DND-41 (cell line): Measurements from ENCODE around the gene CGB2.
"Not testable (repeated sequence)": the region's sequence is repeated elsewhere in the genome, so short reads cannot be mapped to it uniquely, and the experiment has no call there.

Experiments
- ATAC-seq: fragments of 200-7000 bp; cut with Tn5 transposase; 3 replicates; pipeline ENCODE4 v1.9.1; 2021; ENCODE audit warnings: low read depth; ENCODE audit not compliant: insufficient read depth
- DNase-seq: peaks from one replicate; pipeline ENCODE4 v3.0.0-alpha.2; 2020
- H2AFZ ChIP-seq: 2 replicates; pipeline ENCODE4 v1.6.0; 2012; ENCODE audit warnings: low read depth, low read length
- H3K27ac ChIP-seq: 2 replicates; pipeline ENCODE4 v1.5.1; 2012; ENCODE audit warnings: low read length, inconsistent platforms
- H3K27me3 ChIP-seq: fragments of 200-600 bp; sonication (generic); 2 replicates; pipeline ENCODE4 v1.6.0; 2012; ENCODE audit warnings: low read length, mild to moderate bottlenecking, inconsistent platforms; ENCODE audit not compliant: insufficient read depth, poor library complexity
- H3K36me3 ChIP-seq: 2 replicates; pipeline ENCODE4 v1.5.1; 2012; ENCODE audit warnings: low read length, inconsistent platforms; ENCODE audit not compliant: insufficient read depth
- H3K4me1 ChIP-seq: 2 replicates; pipeline ENCODE4 v1.5.1; 2012; ENCODE audit warnings: mild to moderate bottlenecking, low read length; ENCODE audit not compliant: insufficient read depth
- H3K4me2 ChIP-seq: 2 replicates; pipeline ENCODE4 v1.6.0; 2012; ENCODE audit warnings: mild to moderate bottlenecking, moderate library complexity, low read length, inconsistent platforms; ENCODE audit not compliant: insufficient read depth
- H3K4me3 ChIP-seq, 2 experiments: fragments of 200-600 bp in 1 of 2; shearing (Covaris generic) in 1 of 2; 2 replicates each; pipeline ENCODE4 v1.5.1; 2012 to 2016; ENCODE audit warnings: inconsistent platforms in 2 of 2, low read length in 2 of 2, mild to moderate bottlenecking in 2 of 2, low read depth in 1 of 2, moderate library complexity in 1 of 2
- H3K79me2 ChIP-seq: 2 replicates; pipeline ENCODE4 v1.6.0; 2012; ENCODE audit warnings: low read length, inconsistent platforms; ENCODE audit not compliant: insufficient read depth
- H3K9ac ChIP-seq: 2 replicates; pipeline ENCODE4 v1.6.0; 2012; ENCODE audit warnings: low read depth, mild to moderate bottlenecking, inconsistent platforms, low read length, moderate library complexity
- H3K9me3 ChIP-seq: 2 replicates; pipeline ENCODE4 v1.5.1; 2012; ENCODE audit warnings: low read length, moderate library complexity, mild to moderate bottlenecking, inconsistent platforms; ENCODE audit not compliant: insufficient read depth, severe bottlenecking
- H4K20me1 ChIP-seq: 2 replicates; pipeline ENCODE4 v1.6.0; 2012; ENCODE audit warnings: low read length; ENCODE audit not compliant: insufficient read depth
- CTCF ChIP-seq: IDR thresholded peaks from 2 replicates; pipeline ENCODE4 v1.5.1; 2012; ENCODE audit warnings: borderline replicate concordance, low read length, moderate library complexity, mild to moderate bottlenecking; ENCODE audit not compliant: poor library complexity, severe bottlenecking; ENCODE audit errors: extremely low read depth
- EZH2 ChIP-seq: IDR thresholded peaks from 3 replicates; pipeline ENCODE4 v1.6.1; 2012; ENCODE audit warnings: borderline replicate concordance, low read depth, mild to moderate bottlenecking, moderate library complexity, low read length, inconsistent platforms; ENCODE audit not compliant: severe bottlenecking

The CGB2 gene

GRCh38 chr19:49017666-49018351 is 13.9 kb upstream of the CGB2 start:
- H3K79me2 ChIP-seq: no peaks in the 10 kb centered on the region
- TF ChIP-seq CTCF (peak; percentile 32), EZH2 (no peak)
- no peak overlapping the region for H3K9ac ChIP-seq
- H4K20me1 ChIP-seq: peaks cover 4% of the 10 kb centered on the region; the same call in 1 of the 2 replicates
- H3K4me1 ChIP-seq: peaks cover 3% of the 10 kb centered on the region; the same call in 1 of the 2 replicates
- no peak overlapping the region for H3K4me2 ChIP-seq
- ATAC-seq (peak; percentile 69), DNase-seq (peak; percentile 53)
- no peak overlapping the region for H3K4me3 ChIP-seq
- no peak overlapping the region for H3K27ac ChIP-seq
- peaks cover 3% of the 10 kb centered on the region for H3K27me3 ChIP-seq
- peaks cover 36% of the 10 kb centered on the region for H3K36me3 ChIP-seq
- H3K9me3 ChIP-seq: no peaks in the 10 kb centered on the region
- H2AFZ ChIP-seq: no peak overlapping the region

DNA sequence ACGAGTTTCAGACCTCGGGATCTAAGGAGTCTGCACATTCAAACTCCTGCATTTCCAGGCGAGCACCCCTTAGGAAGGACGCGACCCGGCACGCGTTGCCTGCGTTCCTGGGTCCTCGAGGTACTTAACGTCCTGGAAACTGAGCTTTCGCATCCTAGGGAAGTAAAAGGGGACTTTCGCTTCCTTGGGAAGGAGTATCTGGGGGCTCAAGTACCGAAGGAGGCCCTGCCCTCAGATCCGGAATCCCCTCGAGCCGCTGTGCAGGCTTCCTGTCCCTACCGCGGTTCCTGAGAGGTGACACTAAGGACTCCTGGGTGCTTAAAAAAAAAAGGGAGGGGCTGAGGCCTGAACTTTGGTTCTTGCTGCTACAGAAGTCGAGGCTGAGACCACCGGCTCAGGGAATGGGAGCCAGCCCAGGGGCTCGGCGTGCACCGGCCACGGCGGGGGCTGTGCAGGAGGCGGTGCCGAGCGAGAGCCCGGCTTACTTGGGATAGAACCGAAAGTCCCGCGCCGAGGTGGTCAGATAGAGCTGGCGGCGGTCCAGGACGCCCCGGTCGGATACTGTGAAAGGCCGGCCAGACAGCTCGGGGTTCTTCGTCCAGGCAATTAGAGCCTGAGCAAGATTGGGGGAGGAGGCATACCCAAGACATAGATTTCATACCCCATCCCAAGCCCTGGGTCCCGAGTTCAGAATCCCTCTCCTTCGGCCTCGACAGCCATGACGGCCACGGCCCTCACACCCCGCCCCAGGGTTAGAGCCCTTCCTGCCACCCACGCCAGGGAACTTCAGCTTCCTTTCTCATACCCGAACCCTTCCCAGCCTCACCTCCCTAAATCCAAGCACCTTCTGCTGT is 13.1 kb upstream of the CGB2 start:
- ATAC-seq: peak; percentile 19; the same call in 1 of the 3 replicates
- H3K36me3 ChIP-seq: peaks cover 30% of the 10 kb centered on the region
- not testable (repeated sequence) for H3K4me2 ChIP-seq, H3K27ac ChIP-seq, H3K4me3 ChIP-seq, H3K27me3 ChIP-seq, H3K9ac ChIP-seq, H2AFZ ChIP-seq, DNase-seq, H3K9me3 ChIP-seq, H3K4me1 ChIP-seq, H3K79me2 ChIP-seq, H4K20me1 ChIP-seq

DNA sequence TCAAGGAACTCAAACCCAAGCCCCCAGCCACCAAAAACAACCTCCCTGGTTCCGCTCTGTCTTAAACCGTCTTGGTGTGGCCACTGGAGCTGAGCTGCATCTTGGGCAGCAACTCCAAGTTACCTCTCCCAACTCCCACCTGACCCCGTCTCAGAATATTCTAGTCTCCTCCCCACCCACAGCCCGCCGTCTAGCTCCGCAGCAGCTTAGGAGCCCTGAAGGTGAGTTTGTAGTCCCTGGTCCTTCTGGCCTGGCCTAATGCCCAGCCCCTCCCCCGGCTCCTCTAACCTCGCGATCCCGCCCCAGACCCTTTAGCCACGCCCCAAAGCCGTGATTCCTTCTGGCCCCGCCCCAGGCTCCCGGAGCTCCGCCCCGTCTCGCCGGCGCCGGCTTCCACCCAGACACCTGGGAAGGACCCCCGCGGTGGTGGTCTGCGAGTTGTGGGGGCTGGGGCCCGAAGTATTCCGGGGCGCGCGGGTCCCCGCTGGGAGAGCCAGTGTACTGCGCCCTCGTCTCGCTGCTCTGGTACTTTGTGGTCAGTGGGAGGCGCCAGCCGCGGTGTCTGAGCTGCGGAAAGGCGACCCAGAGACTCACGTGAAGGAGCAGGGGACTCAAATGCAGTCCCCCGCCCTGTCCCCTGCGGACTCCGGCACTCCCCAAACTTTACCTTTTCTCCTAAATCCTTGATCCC is 12.3 kb upstream of the CGB2 start:
- no peaks in the 10 kb centered on the region for H3K9me3 ChIP-seq
- no peak overlapping the region for H2AFZ ChIP-seq
- TF ChIP-seq EZH2: no peak
- TF ChIP-seq CTCF: peak; percentile 21
- H3K36me3 ChIP-seq: peaks cover 22% of the 10 kb centered on the region
- DNase-seq: peak; percentile 25
- no peak overlapping the region for H3K27ac ChIP-seq
- no peak overlapping the region for H3K9ac ChIP-seq
- H3K4me3 ChIP-seq: no peak overlapping the region
- H3K4me1 ChIP-seq: peaks cover 3% of the 10 kb centered on the region; the same call in 1 of the 2 replicates
- H3K4me2 ChIP-seq: no peak overlapping the region
- H3K27me3 ChIP-seq: peaks cover 3% of the 10 kb centered on the region
- ATAC-seq: peak; percentile 21; the same call in 1 of the 3 replicates
- H3K79me2 ChIP-seq: no peaks in the 10 kb centered on the region
- peaks cover 4% of the 10 kb centered on the region; the same call in 1 of the 2 replicates for H4K20me1 ChIP-seq

GRCh38 chr19:49020342-49020741 is 11.3 kb upstream of the CGB2 start:
- no peak for DNase-seq

More at GRCh38 chr19:49020342-49020741, 11.3 kb upstream of the CGB2 start:
- TF ChIP-seq CTCF (no peak), EZH2 (no peak)
- Histone ChIP-seq H3K79me2 (no peaks in the 10 kb centered on the region), H2AFZ (no peak overlapping the region), H3K4me2 (no peak overlapping the region), H3K4me1 (peaks cover 3% of the 10 kb centered on the region; the same call in 1 of the 2 replicates), H3K27ac (no peak overlapping the region), H3K9me3 (no peaks in the 10 kb centered on the region), H4K20me1 (peaks cover 4% of the 10 kb centered on the region; the same call in 1 of the 2 replicates), H3K9ac (no peak overlapping the region), H3K27me3 (peaks cover 3% of the 10 kb centered on the region), H3K4me3 (no peak overlapping the region), H3K36me3 (peaks cover 13% of the 10 kb centered on the region)
- no peak for ATAC-seq
